H1 (cell line): ENCODE data around the gene ASPDH. TPM values are rescaled to one million over a fixed set of nuclear protein-coding genes. Genes with fewer than 3 reads are reported as not detected.

Source experiments
- CTCF ChIA-PET: fragments of 300-600 bp; sonication (Branson Sonifier 250); formaldehyde crosslinking; loops from one replicate; lab custom pipeline; 2021; ENCODE audit not compliant: partially characterized antibody; lab: Charles Lee
- POLR2A ChIA-PET: fragments of 300-600 bp; sonication (Branson Sonifier 250); formaldehyde crosslinking; loops from one replicate; lab custom pipeline; 2021; ENCODE audit warnings: inconsistent platforms; ENCODE audit not compliant: partially characterized antibody; lab: Charles Lee
- DNase-seq, 2 experiments: peaks; one replicate each; pipeline versions ENCODE4 v3.0.0 to v3.0.0-alpha.2; 2010 to 2022; ENCODE audit warnings: low spot score in 2 of 2, low read depth in 1 of 2, mixed read lengths in 1 of 2
- FAIRE-seq: peaks from 2 replicates; lab custom pipeline; 2011; peaks lifted over from hg19 to GRCh38; lab: Jason Lieb, UNC
- H2AFZ ChIP-seq: 2 replicates; pipeline ENCODE4 v1.8.1; 2012; ENCODE audit warnings: low read length, inconsistent platforms
- H2AK5ac ChIP-seq: 2 replicates; pipeline ENCODE4 v1.6.1; 2013; ENCODE audit warnings: low read depth, low read length
- H2BK120ac ChIP-seq: replicated peaks from 2 replicates; pipeline ENCODE3; 2013; ENCODE audit warnings: low read depth, low read length, inconsistent platforms
- H2BK12ac ChIP-seq: 2 replicates; pipeline ENCODE4 v1.6.1; 2013; ENCODE audit warnings: low read depth, low read length
- H2BK15ac ChIP-seq: 2 replicates; pipeline ENCODE4 v1.6.1; 2013; ENCODE audit warnings: low read length
- H2BK20ac ChIP-seq: 2 replicates; pipeline ENCODE4 v1.6.1; 2013; ENCODE audit warnings: low read length
- H2BK5ac ChIP-seq: 2 replicates; pipeline ENCODE4 v1.6.1; 2013; ENCODE audit warnings: low read depth, low read length
- H3K14ac ChIP-seq: 2 replicates; pipeline ENCODE4 v1.6.1; 2013; ENCODE audit warnings: inconsistent platforms; ENCODE audit not compliant: insufficient read length
- H3K18ac ChIP-seq: 2 replicates; pipeline ENCODE4 v1.6.1; 2013; ENCODE audit warnings: low read length; ENCODE audit errors: extremely low read depth
- H3K23ac ChIP-seq: 2 replicates; pipeline ENCODE4 v1.6.1; 2013; ENCODE audit warnings: inconsistent platforms; ENCODE audit not compliant: insufficient read length
- H3K23me2 ChIP-seq: 2 replicates; pipeline ENCODE4 v1.6.1; 2013; ENCODE audit warnings: low read depth, low read length
- H3K27ac ChIP-seq: 2 replicates; pipeline ENCODE4 v1.6.1; 2011; ENCODE audit warnings: low read depth, low read length, inconsistent platforms
- H3K27me3 ChIP-seq, 4 experiments: replicated peaks in 1 of 4; 1 replicate in 1 of 4; 2 replicates in 3 of 4; pipeline versions ENCODE4 v1.6.1 to v1.8.1; 2011 to 2013; ENCODE audit warnings: low read length in 3 of 4, mild to moderate bottlenecking in 3 of 4, inconsistent platforms in 2 of 4, mixed read lengths in 2 of 4, moderate library complexity in 1 of 4; ENCODE audit not compliant: control insufficient read depth in 3 of 4, insufficient read depth in 3 of 4; ENCODE audit errors: extremely low read depth in 1 of 4
- H3K36me3 ChIP-seq, 4 experiments: 2 replicates each; pipeline versions ENCODE4 v1.6.1 to v1.8.1; 2011 to 2013; ENCODE audit warnings: mild to moderate bottlenecking in 4 of 4, low read length in 3 of 4, moderate library complexity in 2 of 4, control low read depth in 1 of 4, inconsistent platforms in 1 of 4; ENCODE audit not compliant: insufficient read depth in 4 of 4, control insufficient read depth in 2 of 4
- H3K4ac ChIP-seq: replicated peaks from 2 replicates; pipeline ENCODE3; 2013; ENCODE audit warnings: low read length, low read depth, mixed read lengths, inconsistent platforms; ENCODE audit not compliant: insufficient read length
- H3K4me1 ChIP-seq, 4 experiments: replicated peaks in 1 of 4; 1 replicate in 1 of 4; 2 replicates in 3 of 4; pipeline versions ENCODE4 v1.6.1 to v1.8.1; 2011 to 2013; ENCODE audit warnings: low read length in 3 of 4, inconsistent platforms in 2 of 4, mixed read lengths in 1 of 4; ENCODE audit not compliant: insufficient read depth in 4 of 4, control insufficient read depth in 3 of 4
- H3K4me2 ChIP-seq, 2 experiments: 2 replicates each; pipeline versions ENCODE4 v1.6.1 to v1.8.1; 2011 to 2013; ENCODE audit warnings: low read depth in 2 of 2, low read length in 2 of 2, control low read depth in 1 of 2, inconsistent platforms in 1 of 2, mild to moderate bottlenecking in 1 of 2; ENCODE audit not compliant: insufficient read depth in 1 of 2
- H3K4me3 ChIP-seq, 4 experiments: fragments of 200-600, 300-600 bp in 1 of 4; sonication (generic), shearing (Covaris generic), sonication (Bioruptor Twin) in 1 of 4; 2 replicates each; pipeline versions ENCODE4 v1.5.1 to v1.8.1; 2011 to 2016; ENCODE audit warnings: low read length in 4 of 4, low read depth in 3 of 4, control low read depth in 2 of 4, inconsistent platforms in 2 of 4, mild to moderate bottlenecking in 2 of 4, mixed read lengths in 1 of 4, moderate library complexity in 1 of 4; ENCODE audit not compliant: insufficient read depth in 2 of 4; ENCODE audit errors: extremely low read depth in 1 of 4
- H3K56ac ChIP-seq: replicated peaks from 2 replicates; pipeline ENCODE3; 2013; ENCODE audit warnings: low read depth, mild to moderate bottlenecking, mixed read lengths, low read length, inconsistent platforms; ENCODE audit not compliant: insufficient read length
- H3K79me1 ChIP-seq: 2 replicates; pipeline ENCODE4 v1.6.1; 2013; ENCODE audit warnings: low read depth, low read length, control low read depth
- H3K79me2 ChIP-seq, 2 experiments: 2 replicates each; pipeline versions ENCODE4 v1.6.1 to v1.8.1; 2012 to 2013; ENCODE audit warnings: low read length in 2 of 2, mild to moderate bottlenecking in 2 of 2, inconsistent platforms in 1 of 2; ENCODE audit not compliant: insufficient read depth in 2 of 2, control insufficient read depth in 1 of 2
- H3K9ac ChIP-seq, 4 experiments: replicated peaks in 1 of 4; 1 replicate in 1 of 4; 2 replicates in 3 of 4; pipeline versions ENCODE4 v1.6.1 to v1.8.1; 2011 to 2013; ENCODE audit warnings: low read depth in 3 of 4, low read length in 3 of 4, control low read depth in 2 of 4, mild to moderate bottlenecking in 2 of 4, moderate library complexity in 2 of 4, inconsistent platforms in 1 of 4; ENCODE audit errors: extremely low read depth in 1 of 4
- H3K9me3 ChIP-seq, 2 experiments: 2 replicates each; pipeline versions ENCODE4 v1.6.1 to v1.8.1; 2012 to 2013; ENCODE audit warnings: mild to moderate bottlenecking in 2 of 2, moderate library complexity in 2 of 2, control low read depth in 1 of 2, inconsistent platforms in 1 of 2, low read depth in 1 of 2, low read length in 1 of 2, mixed read lengths in 1 of 2; ENCODE audit not compliant: insufficient read depth in 2 of 2
- H4K20me1 ChIP-seq, 2 experiments: replicated peaks in 1 of 2; 2 replicates each; pipeline versions ENCODE3 to v1.8.1; 2011 to 2013; ENCODE audit warnings: inconsistent platforms in 2 of 2, low read length in 2 of 2, mild to moderate bottlenecking in 1 of 2; ENCODE audit not compliant: insufficient read depth in 2 of 2, control insufficient read depth in 1 of 2
- H4K5ac ChIP-seq: 2 replicates; pipeline ENCODE4 v1.6.1; 2013; ENCODE audit warnings: low read length, low read depth, mixed read lengths, inconsistent platforms; ENCODE audit not compliant: insufficient read length
- H4K8ac ChIP-seq: 2 replicates; pipeline ENCODE4 v1.8.0; 2013; ENCODE audit warnings: mild to moderate bottlenecking, moderate library complexity, low read length, inconsistent platforms; ENCODE audit not compliant: insufficient read depth; ENCODE audit errors: extremely low read depth
- H4K91ac ChIP-seq: replicated peaks from 2 replicates; pipeline ENCODE3; 2013; ENCODE audit warnings: low read length, mixed read lengths, inconsistent platforms; ENCODE audit not compliant: insufficient read length
- ASH2L ChIP-seq: fragments of 200-600, 300-600 bp; sonication (generic); IDR thresholded peaks from one replicate; pipeline ENCODE4 v1.7.1; 2017; ENCODE audit warnings: low read length
- BRCA1 ChIP-seq: IDR thresholded peaks from 2 replicates; pipeline ENCODE4 v1.6.1; 2012; ENCODE audit warnings: low read depth, low read length, improper control_type of control experiment
- EZH2 ChIP-seq: fragments of 200-600 bp; sonication (generic); IDR thresholded peaks from 2 replicates; pipeline ENCODE4 v1.7.1; 2012; ENCODE audit warnings: low read depth, mild to moderate bottlenecking, moderate library complexity, low read length, inconsistent platforms; ENCODE audit not compliant: severe bottlenecking
- POLR2AphosphoS5 ChIP-seq: IDR thresholded peaks from 2 replicates; pipeline ENCODE4 v1.6.1; 2011; ENCODE audit warnings: low read depth, low read length
- SP2 ChIP-seq: IDR thresholded peaks from 2 replicates; pipeline ENCODE4 v1.6.1; 2012; ENCODE audit warnings: mild to moderate bottlenecking, low read length, inconsistent platforms
- SRF ChIP-seq: IDR thresholded peaks from 2 replicates; pipeline ENCODE4 v1.6.1; 2011; ENCODE audit warnings: mild to moderate bottlenecking, low read depth, low read length, moderate library complexity
- TCF12 ChIP-seq: IDR thresholded peaks from 2 replicates; pipeline ENCODE4 v1.6.1; 2011; ENCODE audit warnings: low read depth, mild to moderate bottlenecking, low read length
- TEAD4 ChIP-seq: IDR thresholded peaks from 2 replicates; pipeline ENCODE4 v1.6.1; 2012; ENCODE audit warnings: low read depth, low read length, inconsistent platforms, mixed read lengths
- ZNF274 ChIP-seq: IDR thresholded peaks from 2 replicates; pipeline ENCODE4 v1.7.0; 2012; ENCODE audit warnings: low read length, borderline replicate concordance; ENCODE audit errors: extremely low read depth
- WGBS, 2 experiments: shearing (Covaris generic) in 1 of 2; methylation state at CpG; one replicate each; pipeline versions ENCODE4 v1.1.6 to v1.1.7; 2013 to 2015; ENCODE audit warnings: low lambda C conversion rate in 2 of 2, mixed read lengths in 2 of 2, inconsistent platforms in 1 of 2, low coverage in 1 of 2, missing lambda C conversion rate in 1 of 2; ENCODE audit not compliant: insufficient replicate concordance in 2 of 2, insufficient coverage in 1 of 2, insufficient read length in 1 of 2; ENCODE audit errors: extremely low coverage in 1 of 2, missing lambda C conversion rate in 1 of 2; 5-methylcytosine and 5-hydroxymethylcytosine counted together
- polyA plus RNA-seq, 7 experiments: library from polyadenylated mRNA; depleted of rRNA in 3 of 7; stranded (reverse) in 5 of 7; unstranded in 2 of 7; fragments of >200 nt in 5 of 7; fragments of 200-250 nt in 2 of 7; gene quantifications; 1 replicate in 5 of 7; 2 replicates in 1 of 7; 4 replicates in 1 of 7; pipeline versions ENCODE4 v1.2.1 to v1.2.3, GENCODE V29; 2011 to 2013; ENCODE audit warnings: missing spikeins in 2 of 7, mixed read lengths in 2 of 7
- total RNA-seq: library from RNA; stranded (reverse); fragmentation: NEBNext Ultra II Directional; extraction: Animal tissue kit (Norgen Biotek cat#: 25700); gene quantifications from 2 replicates; pipeline ENCODE4 v1.2.1, GENCODE V29; 2021
- TF ChIP-seq, protein P1 (sequence below): IDR thresholded peaks from 2 replicates; pipeline ENCODE4 v1.6.1; 2011; ENCODE audit warnings: low read depth, mild to moderate bottlenecking, low read length; ENCODE audit not compliant: insufficient read depth
- TF ChIP-seq, protein P2 (sequence below): IDR thresholded peaks from 2 replicates; pipeline ENCODE4 v1.6.1; 2012; ENCODE audit warnings: inconsistent platforms

Gene ASPDH
- total and polyA plus RNA-seq, 2 of the 8 experiments (the other 6 are each of a cell fraction or from before 2014, with no cell fraction given), result not detected

DNA sequence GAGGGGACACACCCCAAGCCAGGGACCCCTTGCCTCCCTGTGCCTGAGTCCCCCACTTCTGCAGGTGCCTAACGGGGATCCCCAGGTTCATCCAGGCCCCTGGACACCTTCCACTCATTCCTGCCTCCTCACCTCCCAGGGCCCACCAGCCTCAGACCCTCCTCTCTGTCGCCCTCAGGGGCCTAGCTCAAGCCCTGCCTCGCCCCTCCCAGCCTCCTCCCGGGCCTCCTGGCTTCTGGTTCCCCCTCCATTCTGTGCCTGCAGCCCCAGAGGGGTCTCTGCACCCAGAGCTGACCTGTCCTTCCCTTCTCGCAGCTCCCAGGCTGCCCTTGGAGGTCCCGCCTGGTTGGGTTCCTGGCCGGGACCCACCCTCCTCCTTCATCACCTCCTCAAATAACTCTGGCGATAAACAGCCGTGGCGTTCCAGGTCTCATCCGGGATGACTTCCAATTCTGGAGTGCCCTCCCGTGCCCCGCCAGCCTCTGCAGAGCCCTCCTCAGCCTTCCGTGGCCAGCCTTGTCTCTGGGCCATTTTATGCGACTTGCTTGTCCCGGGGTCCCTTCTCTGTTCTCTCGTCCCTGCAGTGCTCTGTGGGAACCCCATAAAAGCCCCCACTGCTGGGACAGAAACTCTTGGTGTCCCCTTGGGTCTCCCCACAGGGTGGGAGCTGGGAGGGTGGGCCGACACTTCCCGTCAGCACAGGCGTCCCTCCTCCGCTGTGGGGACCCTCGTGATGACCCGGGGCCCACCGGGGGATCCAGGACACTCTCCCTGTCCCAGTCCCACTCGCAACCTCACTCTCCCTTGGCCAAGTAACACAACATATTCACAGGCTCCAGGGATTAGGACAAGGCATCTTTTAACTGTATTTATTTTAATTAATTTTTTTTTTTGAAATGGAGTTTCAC lies 11.9 kb downstream of the ASPDH start:
- H2AFZ ChIP-seq, result no peak overlapping the region
- FAIRE-seq, result no peak
- peaks cover 1 to 32% (median 29%) of the 10 kb centered on the region in 4 experiments for H3K27me3 ChIP-seq
- ChIA-PET CTCF (interaction anchor here (0.5 to 2.4 kb wide), 10 partner anchors 15 to 54 kb away, joined by 3 to 8 read pairs (median 4); no protein-coding TSS in a partner anchor), POLR2A (interaction anchor here (1.0 to 1.3 kb wide), 2 partner anchors 12 to 43 kb away, joined by 3 read pairs; no protein-coding TSS in a partner anchor)
- WGBS, 2 experiments, result 82% methylated on average over 20 of the region's 25 CpGs; no CpG with 5 or more reads in 1 of the 2 experiments
- no peak overlapping the region for H3K9ac ChIP-seq
- no peak overlapping the region for H2AK5ac ChIP-seq
- no peak overlapping the region for H3K18ac ChIP-seq
- H3K36me3 ChIP-seq, result no peaks in the 10 kb centered on the region
- no peak for DNase-seq
- H3K4me2 ChIP-seq, result no peak overlapping the region
- no peaks in the 10 kb centered on the region for H3K79me2 ChIP-seq
- no peak overlapping the region for H2BK12ac ChIP-seq
- H3K23me2 ChIP-seq, result peaks cover 3% of the 10 kb centered on the region; the same call in 1 of the 2 replicates
- H3K4me1 ChIP-seq, result peaks cover 0 to 9% (median 3%) of the 10 kb centered on the region in 4 experiments; a peak in 5 of 7 replicates
- no peak overlapping the region for H2BK120ac ChIP-seq
- H3K27ac ChIP-seq, result no peak overlapping the region
- no peak overlapping the region for H3K4me3 ChIP-seq
- H2BK5ac ChIP-seq, result no peak overlapping the region
- no peak overlapping the region for H4K91ac ChIP-seq
- H2BK20ac ChIP-seq, result no peak overlapping the region; the same call in 1 of the 2 replicates
- no peak for TF ChIP-seq BRCA1
- TF ChIP-seq, protein P1, sequence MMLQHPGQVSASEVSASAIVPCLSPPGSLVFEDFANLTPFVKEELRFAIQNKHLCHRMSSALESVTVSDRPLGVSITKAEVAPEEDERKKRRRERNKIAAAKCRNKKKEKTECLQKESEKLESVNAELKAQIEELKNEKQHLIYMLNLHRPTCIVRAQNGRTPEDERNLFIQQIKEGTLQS, result no peak
- no peak for TF ChIP-seq ZNF274
- TF ChIP-seq, protein P2, sequence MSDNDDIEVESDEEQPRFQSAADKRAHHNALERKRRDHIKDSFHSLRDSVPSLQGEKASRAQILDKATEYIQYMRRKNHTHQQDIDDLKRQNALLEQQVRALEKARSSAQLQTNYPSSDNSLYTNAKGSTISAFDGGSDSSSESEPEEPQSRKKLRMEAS, result no peak
- no peak for TF ChIP-seq TCF12
- TF ChIP-seq SRF, result no peak
- no peak for TF ChIP-seq TEAD4
- no peak for TF ChIP-seq SP2
- TF ChIP-seq POLR2AphosphoS5, result no peak
- TF ChIP-seq EZH2, result no peak
- TF ChIP-seq ASH2L, result no peak
- TF ChIP-seq, all 59 proteins: peak for 0
- Histone ChIP-seq H3K79me1 (no peaks in the 10 kb centered on the region; the same call in 1 of the 2 replicates), H3K9me3 (no peaks in the 10 kb centered on the region), H3K56ac (no peak overlapping the region), H4K8ac (peak overlapping the region; percentile 2; the same call in 1 of the 2 replicates), H4K20me1 (no peaks in the 10 kb centered on the region), H4K5ac (no peak overlapping the region), H3K23ac (no peak overlapping the region), H3K14ac (no peak overlapping the region), H2BK15ac (no peak overlapping the region), H3K4ac (no peak overlapping the region)
